ENCODE results near the gene LIPN.

DNA sequence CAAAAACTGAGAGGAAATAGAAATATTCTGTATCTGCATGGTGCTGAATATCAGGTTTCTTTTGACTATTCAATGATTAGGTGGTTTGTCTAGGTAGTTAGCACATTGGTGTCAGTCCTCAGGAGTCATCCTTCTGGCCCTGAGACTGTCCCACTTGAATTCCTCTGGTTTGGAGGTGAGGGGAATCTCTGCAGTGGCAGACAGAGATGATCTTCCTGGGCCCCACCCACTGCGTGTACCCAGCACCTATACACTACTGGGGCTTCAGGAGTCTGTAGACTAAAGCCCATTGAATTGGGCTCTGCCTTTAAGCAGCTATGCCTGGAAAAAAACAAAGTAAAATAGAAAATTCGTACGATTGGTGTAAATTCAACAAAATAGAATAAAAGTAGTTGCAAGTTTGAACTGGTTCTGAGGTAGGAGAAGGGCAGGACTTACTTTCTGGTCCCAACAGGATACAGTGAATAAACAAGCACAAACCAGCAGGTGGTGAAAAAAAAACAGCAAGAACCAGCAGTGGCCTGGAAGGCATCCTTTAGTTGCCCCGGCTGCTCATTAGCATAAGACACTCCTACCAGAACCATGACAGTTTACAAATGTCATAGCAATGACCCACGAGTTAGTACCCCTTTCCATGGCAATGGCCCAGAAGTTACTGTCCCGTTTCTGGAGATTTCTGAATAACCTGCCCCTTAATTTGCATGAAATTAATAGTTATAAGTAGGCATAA, 44.4 kb downstream of the LIPN start:
- TF ChIP-seq, protein P1, sequence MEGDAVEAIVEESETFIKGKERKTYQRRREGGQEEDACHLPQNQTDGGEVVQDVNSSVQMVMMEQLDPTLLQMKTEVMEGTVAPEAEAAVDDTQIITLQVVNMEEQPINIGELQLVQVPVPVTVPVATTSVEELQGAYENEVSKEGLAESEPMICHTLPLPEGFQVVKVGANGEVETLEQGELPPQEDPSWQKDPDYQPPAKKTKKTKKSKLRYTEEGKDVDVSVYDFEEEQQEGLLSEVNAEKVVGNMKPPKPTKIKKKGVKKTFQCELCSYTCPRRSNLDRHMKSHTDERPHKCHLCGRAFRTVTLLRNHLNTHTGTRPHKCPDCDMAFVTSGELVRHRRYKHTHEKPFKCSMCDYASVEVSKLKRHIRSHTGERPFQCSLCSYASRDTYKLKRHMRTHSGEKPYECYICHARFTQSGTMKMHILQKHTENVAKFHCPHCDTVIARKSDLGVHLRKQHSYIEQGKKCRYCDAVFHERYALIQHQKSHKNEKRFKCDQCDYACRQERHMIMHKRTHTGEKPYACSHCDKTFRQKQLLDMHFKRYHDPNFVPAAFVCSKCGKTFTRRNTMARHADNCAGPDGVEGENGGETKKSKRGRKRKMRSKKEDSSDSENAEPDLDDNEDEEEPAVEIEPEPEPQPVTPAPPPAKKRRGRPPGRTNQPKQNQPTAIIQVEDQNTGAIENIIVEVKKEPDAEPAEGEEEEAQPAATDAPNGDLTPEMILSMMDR (IDR thresholded peaks at IDR 0.05): no peak
- TF ChIP-seq POLR2AphosphoS5 (IDR thresholded peaks at IDR 0.05): no peak
- TF ChIP-seq EP300 (IDR thresholded peaks at IDR 0.05): no peak

All from stomach (tissue), 4 donors.